Measurements from ENCODE around the gene GPX2. TPM values are rescaled to one million over a fixed set of nuclear protein-coding genes. Genes with fewer than 3 reads are reported as not detected.

GPX2 gene
- total RNA-seq, 1 donor from 2014 or later = not detected

DNA sequence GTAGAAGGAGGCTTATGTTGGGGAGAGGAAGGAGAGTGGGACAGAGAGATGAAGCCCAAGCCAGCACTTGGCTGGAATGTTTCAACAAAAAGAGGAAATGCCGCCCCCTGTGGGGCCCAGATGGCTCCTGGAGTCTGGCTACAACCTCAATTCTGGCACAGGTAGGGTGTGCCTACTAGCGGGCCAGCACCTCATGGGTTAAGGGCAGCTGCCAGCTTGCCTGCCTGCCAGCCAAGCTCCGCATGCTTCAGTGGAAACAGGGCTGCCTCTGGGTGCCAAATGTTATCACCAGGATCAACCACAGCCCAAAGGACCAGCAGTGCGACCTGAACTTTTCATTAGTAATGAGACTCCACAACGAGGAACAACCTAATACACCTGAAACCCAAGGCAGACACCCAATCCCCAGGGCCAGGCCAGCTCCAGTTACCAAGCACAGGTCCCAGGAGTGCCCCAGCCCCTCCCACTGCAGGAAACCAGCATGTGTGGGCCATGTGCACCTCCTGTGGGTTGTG, 18.3 kb upstream of the GPX2 start:
- TF ChIP-seq, protein P1, sequence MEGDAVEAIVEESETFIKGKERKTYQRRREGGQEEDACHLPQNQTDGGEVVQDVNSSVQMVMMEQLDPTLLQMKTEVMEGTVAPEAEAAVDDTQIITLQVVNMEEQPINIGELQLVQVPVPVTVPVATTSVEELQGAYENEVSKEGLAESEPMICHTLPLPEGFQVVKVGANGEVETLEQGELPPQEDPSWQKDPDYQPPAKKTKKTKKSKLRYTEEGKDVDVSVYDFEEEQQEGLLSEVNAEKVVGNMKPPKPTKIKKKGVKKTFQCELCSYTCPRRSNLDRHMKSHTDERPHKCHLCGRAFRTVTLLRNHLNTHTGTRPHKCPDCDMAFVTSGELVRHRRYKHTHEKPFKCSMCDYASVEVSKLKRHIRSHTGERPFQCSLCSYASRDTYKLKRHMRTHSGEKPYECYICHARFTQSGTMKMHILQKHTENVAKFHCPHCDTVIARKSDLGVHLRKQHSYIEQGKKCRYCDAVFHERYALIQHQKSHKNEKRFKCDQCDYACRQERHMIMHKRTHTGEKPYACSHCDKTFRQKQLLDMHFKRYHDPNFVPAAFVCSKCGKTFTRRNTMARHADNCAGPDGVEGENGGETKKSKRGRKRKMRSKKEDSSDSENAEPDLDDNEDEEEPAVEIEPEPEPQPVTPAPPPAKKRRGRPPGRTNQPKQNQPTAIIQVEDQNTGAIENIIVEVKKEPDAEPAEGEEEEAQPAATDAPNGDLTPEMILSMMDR (conservative IDR thresholded peaks at IDR 0.05; ENCODE audit: low read depth, low read length) = peak; percentile 39
- no peak overlapping the region for H3K4me3 ChIP-seq (ENCODE audit: low read depth, low read length)
- no peak for DNase-seq (ENCODE audit: low read depth)

DNA sequence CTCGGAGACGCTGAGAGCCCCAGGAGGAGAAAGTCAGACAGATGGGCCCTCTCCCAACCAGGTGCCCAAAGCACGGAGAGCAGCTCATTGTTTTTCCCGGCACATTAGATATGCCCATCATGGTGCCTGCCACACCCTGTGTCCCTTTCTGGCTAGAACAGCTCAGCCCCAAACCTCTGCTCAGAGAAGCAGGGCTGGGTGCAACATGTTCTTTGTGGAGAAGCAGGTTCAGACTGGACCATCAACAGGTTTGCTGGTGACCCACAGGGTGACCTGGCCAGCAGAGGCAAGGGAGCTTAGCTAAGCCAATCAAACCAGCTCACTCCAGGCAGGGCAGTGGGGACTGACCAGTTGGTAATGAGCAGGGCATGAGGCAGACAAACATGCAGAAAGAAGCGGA, 16.2 kb upstream of the GPX2 start:
- TF ChIP-seq, protein P1 (conservative IDR thresholded peaks at IDR 0.05; ENCODE audit: low read depth, low read length) = no peak
- no peak overlapping the region for H3K4me3 ChIP-seq (ENCODE audit: low read depth, low read length)
- no peak for DNase-seq (ENCODE audit: low read depth)

DNA sequence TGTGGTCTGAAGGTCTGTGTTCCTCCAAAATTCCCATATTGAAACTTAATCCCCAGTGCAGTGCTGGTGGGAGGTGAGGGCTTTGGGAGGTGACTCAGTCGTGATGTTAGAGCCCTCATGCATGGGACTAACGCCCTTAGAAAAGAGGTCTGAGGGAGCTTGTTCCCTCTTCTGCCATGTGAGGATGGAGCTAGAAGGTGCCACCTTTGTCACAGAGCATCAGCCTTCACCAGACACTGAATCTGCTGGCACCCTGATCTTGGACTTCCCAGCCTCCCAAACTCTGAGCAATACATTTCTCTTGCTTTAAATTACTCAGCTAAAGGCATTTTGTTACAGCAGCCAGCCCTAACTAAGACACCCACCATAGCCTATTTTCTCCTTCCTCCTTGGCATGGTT, 15.7 kb upstream of the GPX2 start:
- TF ChIP-seq, protein P1 (conservative IDR thresholded peaks at IDR 0.05; ENCODE audit: low read depth, low read length) = no peak
- H3K4me3 ChIP-seq (ENCODE audit: low read depth, low read length) = no peak overlapping the region
- no peak for DNase-seq (ENCODE audit: low read depth)

DNA sequence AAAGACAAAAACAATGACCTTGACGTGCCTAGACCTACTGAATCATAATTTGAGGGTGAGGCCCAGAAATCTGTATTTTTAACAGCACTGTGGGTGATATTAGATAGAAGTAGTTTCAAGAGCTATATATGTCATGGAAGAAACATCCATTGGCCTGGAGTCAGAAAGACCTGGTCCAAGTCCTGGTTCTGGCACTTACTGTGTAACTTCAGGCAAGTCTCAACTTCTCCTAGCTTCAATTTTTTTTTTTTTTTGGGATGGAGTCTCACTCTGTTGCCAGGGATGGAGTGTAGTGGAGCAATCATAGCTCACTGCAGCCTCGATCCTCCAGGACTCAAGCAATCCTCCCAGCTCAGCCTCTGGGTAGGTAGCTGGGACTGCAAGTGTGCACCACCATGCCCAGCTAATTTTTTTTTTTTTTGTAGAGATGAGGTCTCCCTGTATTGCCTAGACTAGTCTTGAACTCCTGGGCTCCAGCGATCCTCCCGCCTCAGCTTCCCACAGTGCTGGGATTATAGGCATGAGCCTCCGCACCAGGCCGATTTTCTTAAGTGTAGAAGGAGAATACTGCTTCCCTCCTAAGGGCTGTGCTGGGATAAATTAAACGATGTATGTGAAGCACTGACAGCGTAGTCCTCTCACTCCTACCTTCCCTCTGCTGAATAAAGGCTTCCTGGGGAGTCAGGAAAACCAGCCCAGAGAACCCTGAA, 14.3 kb upstream of the GPX2 start:
- no peak for DNase-seq (ENCODE audit: low read depth)
- no peak overlapping the region for H3K4me3 ChIP-seq (ENCODE audit: low read depth, low read length)
- TF ChIP-seq, protein P1 (conservative IDR thresholded peaks at IDR 0.05; ENCODE audit: low read depth, low read length) = no peak

DNA sequence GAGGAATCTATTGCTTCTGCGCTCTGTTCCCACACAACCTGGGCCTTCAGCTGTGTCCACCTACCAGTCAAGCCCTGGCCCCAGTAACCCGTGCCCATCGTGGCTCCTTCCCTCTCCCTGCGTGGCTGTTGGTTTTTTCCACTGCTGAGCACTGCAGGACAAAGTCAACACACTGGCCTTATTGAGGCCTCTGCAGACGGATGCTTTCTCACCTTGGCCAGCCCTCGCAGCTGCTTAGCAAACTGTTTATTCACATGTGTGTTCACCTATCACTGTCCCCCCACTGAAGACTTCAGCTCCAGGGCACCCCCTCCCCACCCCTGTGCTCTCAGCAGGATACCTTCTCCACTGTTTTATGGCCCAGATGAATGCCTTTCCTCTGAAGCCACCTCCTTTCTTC, 12.8 kb upstream of the GPX2 start:
- no peak overlapping the region for H3K4me3 ChIP-seq (ENCODE audit: low read depth, low read length)
- TF ChIP-seq, protein P1 (conservative IDR thresholded peaks at IDR 0.05; ENCODE audit: low read depth, low read length) = no peak
- no peak for DNase-seq (ENCODE audit: low read depth)

DNA sequence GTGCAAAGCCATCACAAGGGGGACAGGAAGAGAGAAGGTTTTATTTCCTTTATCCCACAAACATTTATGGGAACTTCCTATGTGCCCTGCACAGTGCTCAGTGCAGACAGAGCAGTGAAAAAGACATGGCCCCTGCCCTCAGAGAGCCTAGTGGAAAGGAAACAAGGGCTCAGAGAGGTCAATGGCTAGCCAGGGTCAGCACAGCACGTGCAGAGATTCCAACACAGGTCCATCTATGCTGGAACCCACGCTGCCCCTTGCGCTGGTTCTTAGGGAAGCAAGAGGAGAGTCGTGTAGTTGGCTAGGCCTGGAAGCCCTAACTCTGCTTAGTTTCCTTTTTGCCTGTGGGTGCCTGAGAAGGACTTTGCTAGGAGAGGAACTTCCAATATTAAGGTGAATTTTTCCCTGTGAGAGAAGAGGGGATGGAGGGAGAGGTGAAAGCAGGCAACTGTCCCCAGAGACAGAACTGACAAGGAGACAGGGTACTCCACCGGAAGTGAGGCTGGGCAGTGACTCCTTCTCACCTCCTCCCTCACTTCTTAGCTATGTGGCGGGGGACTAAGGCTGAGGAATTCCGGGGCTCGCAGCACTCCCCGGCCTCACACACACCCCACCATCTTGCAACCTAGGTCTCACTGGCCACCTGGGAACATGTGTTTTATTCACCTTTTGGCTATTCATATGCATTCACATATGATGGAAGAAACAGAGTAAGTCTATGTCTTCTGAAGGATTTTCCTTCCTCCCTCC, 12.1 kb upstream of the GPX2 start:
- no peak for DNase-seq (ENCODE audit: low read depth)
- TF ChIP-seq, protein P1 (conservative IDR thresholded peaks at IDR 0.05; ENCODE audit: low read depth, low read length) = no peak
- H3K4me3 ChIP-seq (ENCODE audit: low read depth, low read length) = no peak overlapping the region

Data from epithelial cell of proximal tubule (primary cell).